Lung (tissue), 12 donors: ENCODE measurements around the gene MKLN1. TPM values are rescaled to one million over a fixed set of nuclear protein-coding genes. Genes with fewer than 3 reads are reported as not detected.

Source experiments
- ATAC-seq: fragments of 200-7000 bp; cut with Tn5 transposase; one replicate; pipeline ENCODE4 v1.9.1; 2020; ENCODE audit warnings: moderate number of reproducible peaks; ENCODE audit not compliant: insufficient read depth, low FRiP score
- DNase-seq, 3 donors: peaks; one replicate each; pipeline ENCODE4 v3.0.0-alpha.2; 2013 to 2017
- H3K27ac ChIP-seq, 2 donors: one replicate each; pipeline ENCODE4 v1.5.1; 2013; ENCODE audit warnings: mild to moderate bottlenecking in 2 of 2, moderate library complexity in 2 of 2, control low read depth in 1 of 2, inconsistent platforms in 1 of 2, low read depth in 1 of 2, low read length in 1 of 2
- H3K27me3 ChIP-seq, 3 donors: one replicate each; pipeline ENCODE4 v1.5.1; 2013; ENCODE audit warnings: low read length in 2 of 3; ENCODE audit not compliant: control insufficient read depth in 3 of 3, insufficient read depth in 3 of 3
- H3K36me3 ChIP-seq, 4 donors: one replicate each; pipeline ENCODE4 v1.5.1; 2013; ENCODE audit warnings: low read length in 4 of 4, mild to moderate bottlenecking in 1 of 4, moderate library complexity in 1 of 4; ENCODE audit not compliant: control insufficient read depth in 4 of 4, insufficient read depth in 4 of 4
- H3K4me1 ChIP-seq, 5 donors: one replicate each; pipeline ENCODE4 v1.5.1; 2013; ENCODE audit warnings: low read length in 5 of 5, mild to moderate bottlenecking in 2 of 5, moderate library complexity in 1 of 5; ENCODE audit not compliant: control insufficient read depth in 5 of 5, insufficient read depth in 5 of 5
- H3K4me3 ChIP-seq: one replicate; pipeline ENCODE4 v1.5.1; 2013; ENCODE audit warnings: mild to moderate bottlenecking, control low read depth, moderate library complexity
- H3K9ac ChIP-seq, 2 donors: one replicate each; pipeline ENCODE4 v1.5.1; 2013; ENCODE audit warnings: low read length in 2 of 2, control low read depth in 1 of 2; ENCODE audit not compliant: insufficient read depth in 1 of 2
- H3K9me3 ChIP-seq, 4 donors: one replicate each; pipeline ENCODE4 v1.5.1; 2013; ENCODE audit warnings: low read length in 3 of 4, mild to moderate bottlenecking in 1 of 4, moderate library complexity in 1 of 4; ENCODE audit not compliant: control insufficient read depth in 4 of 4, insufficient read depth in 3 of 4
- WGBS, 2 donors: extraction: QIAGEN DNeasy Blood & Tissue Kit; methylation state at CpG; one replicate each; pipeline ENCODE4 v1.1.7; 2013; 5-methylcytosine and 5-hydroxymethylcytosine counted together
- polyA plus RNA-seq, 2 donors: library from polyadenylated mRNA; stranded (reverse); fragments of 200-250 nt; gene quantifications; one replicate each; pipeline ENCODE4 v1.2.1, GENCODE V29; 2013
- total RNA-seq, 2 donors: library from RNA; depleted of rRNA in 1 of 2; stranded (reverse); fragments of >200 nt in 1 of 2; gene quantifications; one replicate each; pipeline ENCODE4 v1.2.1, GENCODE V29; 2014 to 2021
- TF ChIP-seq, protein P1 (sequence below): IDR thresholded peaks from 2 replicates; pipeline ENCODE4 v1.5.1; 2012; ENCODE audit warnings: mild to moderate bottlenecking; ENCODE audit errors: control extremely low read depth, extremely low read depth
- donor health status: control.
- donor health status: control.
- donor health status: Bipolar disorder and iron deficiency.
- donor health status: healthy.
- donor health status: DM: yes; HTN: yes; CAD: no.

Gene MKLN1
- total and polyA plus RNA-seq, 4 donors: 11.6 to 135 (median 27.4) TPM

DNA sequence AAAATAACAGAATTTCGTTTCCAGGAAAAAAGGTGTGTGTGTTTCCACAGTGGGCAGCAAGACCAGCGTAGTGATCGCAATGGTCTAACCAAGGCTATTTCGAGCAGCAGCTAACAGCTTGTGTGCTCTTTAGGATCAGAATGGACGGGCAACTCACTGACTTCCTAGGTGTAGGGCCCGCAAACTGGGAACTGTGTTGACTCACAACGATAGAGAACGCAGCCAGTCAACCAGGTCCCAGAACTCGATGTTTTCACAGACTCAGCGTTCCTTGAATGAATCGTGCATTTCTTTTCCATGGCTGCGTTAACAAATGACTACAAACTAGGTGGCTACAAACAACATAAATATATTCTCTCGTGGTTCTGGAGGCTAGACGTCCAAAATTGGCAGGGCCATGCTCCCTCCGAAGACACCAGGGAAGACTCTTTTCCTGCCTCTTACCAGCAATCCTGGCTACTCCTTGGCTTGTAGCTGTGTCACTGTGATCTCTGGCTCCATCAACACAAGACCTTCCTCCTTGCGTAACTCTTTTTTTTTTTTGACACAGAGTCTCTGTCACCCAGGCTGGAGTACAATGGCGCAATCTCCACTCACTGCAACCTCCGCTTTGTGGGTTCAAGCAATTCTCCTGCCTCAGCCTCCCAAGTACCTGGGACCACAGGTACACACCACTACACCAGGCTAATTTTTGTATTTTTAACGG lies 189.7 kb downstream of the MKLN1 start:
- no peaks in the 10 kb centered on the region for H3K27me3 ChIP-seq
- DNase-seq: no peak
- no peaks in the 10 kb centered on the region for H3K36me3 ChIP-seq
- peaks cover 0 to 19% (median 0%) of the 10 kb centered on the region in 5 donors for H3K4me1 ChIP-seq
- no peak overlapping the region for H3K27ac ChIP-seq
- no peak overlapping the region for H3K9ac ChIP-seq
- no peak overlapping the region for H3K4me3 ChIP-seq
- no peaks in the 10 kb centered on the region for H3K9me3 ChIP-seq
- no peak for ATAC-seq
- TF ChIP-seq, protein P1, sequence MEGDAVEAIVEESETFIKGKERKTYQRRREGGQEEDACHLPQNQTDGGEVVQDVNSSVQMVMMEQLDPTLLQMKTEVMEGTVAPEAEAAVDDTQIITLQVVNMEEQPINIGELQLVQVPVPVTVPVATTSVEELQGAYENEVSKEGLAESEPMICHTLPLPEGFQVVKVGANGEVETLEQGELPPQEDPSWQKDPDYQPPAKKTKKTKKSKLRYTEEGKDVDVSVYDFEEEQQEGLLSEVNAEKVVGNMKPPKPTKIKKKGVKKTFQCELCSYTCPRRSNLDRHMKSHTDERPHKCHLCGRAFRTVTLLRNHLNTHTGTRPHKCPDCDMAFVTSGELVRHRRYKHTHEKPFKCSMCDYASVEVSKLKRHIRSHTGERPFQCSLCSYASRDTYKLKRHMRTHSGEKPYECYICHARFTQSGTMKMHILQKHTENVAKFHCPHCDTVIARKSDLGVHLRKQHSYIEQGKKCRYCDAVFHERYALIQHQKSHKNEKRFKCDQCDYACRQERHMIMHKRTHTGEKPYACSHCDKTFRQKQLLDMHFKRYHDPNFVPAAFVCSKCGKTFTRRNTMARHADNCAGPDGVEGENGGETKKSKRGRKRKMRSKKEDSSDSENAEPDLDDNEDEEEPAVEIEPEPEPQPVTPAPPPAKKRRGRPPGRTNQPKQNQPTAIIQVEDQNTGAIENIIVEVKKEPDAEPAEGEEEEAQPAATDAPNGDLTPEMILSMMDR: no peak
- 86 to 88% methylated on average over 19 of the region's 19 CpGs for WGBS, 2 donors

GRCh38 chr7:131518626-131519025 lies 190.9 kb downstream of the MKLN1 start:
- no peaks in the 10 kb centered on the region for H3K27me3 ChIP-seq
- H3K9me3 ChIP-seq: no peaks in the 10 kb centered on the region
- 90 to 93% methylated on average over 11 of the region's 11 CpGs for WGBS, 2 donors
- H3K27ac ChIP-seq: peak overlapping the region; percentile 3 to 52
- TF ChIP-seq, protein P1: no peak
- no peak overlapping the region for H3K4me3 ChIP-seq
- H3K4me1 ChIP-seq: peaks cover 0 to 13% (median 0%) of the 10 kb centered on the region in 5 donors
- no peak for ATAC-seq
- no peak overlapping the region for H3K9ac ChIP-seq
- DNase-seq: no peak
- H3K36me3 ChIP-seq: no peaks in the 10 kb centered on the region

GRCh38 chr7:131521651-131522163 lies 194.0 kb downstream of the MKLN1 start:
- 49 to 66% methylated on average over 7 of the region's 7 CpGs for WGBS, 2 donors
- peak overlapping the region; percentile 51 to 90 for H3K27ac ChIP-seq
- ATAC-seq: peak; percentile 75
- peak in 1 of 3 donors; percentile 44 for DNase-seq
- H3K9me3 ChIP-seq: no peaks in the 10 kb centered on the region
- no peak overlapping the region for H3K9ac ChIP-seq
- H3K36me3 ChIP-seq: no peaks in the 10 kb centered on the region
- no peaks in the 10 kb centered on the region for H3K27me3 ChIP-seq
- H3K4me1 ChIP-seq: peaks cover 0 to 10% (median 0%) of the 10 kb centered on the region in 5 donors
- TF ChIP-seq, protein P1: no peak
- H3K4me3 ChIP-seq: no peak overlapping the region
